Measurements from ENCODE around the gene MYDGF.

DNA sequence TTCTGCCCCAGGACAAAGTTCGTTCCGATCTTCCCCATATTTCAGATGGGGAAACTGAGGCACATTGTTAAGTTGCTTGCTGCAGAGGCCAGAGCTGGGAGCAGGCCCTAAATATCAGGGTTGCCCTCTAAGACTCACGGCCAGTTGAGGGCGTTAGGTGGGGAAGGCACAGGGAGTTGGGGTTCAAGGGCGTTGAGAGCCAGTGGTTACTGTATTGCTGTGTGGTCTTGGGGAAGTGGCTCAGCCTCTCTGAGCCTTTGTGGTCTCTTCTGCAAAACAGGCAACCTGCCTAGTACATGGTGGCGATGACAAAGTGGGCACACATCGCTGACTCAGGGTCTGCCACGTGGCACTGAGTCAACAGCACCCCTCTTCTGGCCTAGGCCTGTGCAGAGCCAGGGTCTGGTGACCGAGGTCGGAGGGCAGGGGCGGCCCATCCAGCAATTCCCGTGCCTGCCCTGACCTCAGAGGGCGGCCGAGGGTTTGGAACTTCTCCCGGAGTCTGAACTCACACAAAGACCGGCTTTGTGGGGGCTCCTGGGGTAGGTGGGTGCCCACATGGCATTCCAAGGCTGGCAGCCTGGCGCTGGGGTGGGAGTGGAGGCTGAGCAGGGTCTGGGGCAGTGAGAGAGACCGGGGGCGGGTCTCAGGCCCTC, 20.6 kb downstream of the MYDGF start:
- TF ChIP-seq POLR2A (IDR thresholded peaks at IDR 0.05; ENCODE audit: low read length) (no peak), GATA1 (IDR thresholded peaks at IDR 0.05; ENCODE audit: low read depth, low read length) (no peak)
